ENCODE measurements around the gene OR2D3. TPM values are rescaled to one million over a fixed set of nuclear protein-coding genes. Genes with fewer than 3 reads are reported as not detected.
A peak's percentile ranks its signal among the peaks of the same experiment; 100 is the strongest.

Gene OR2D3
- total and polyA plus RNA-seq, 9 of the 15 experiments (the other 6 are each of a cell fraction or from before 2014, with no cell fraction given), result 0.42 TPM; not detected in 8

- TF ChIP-seq, protein P1, sequence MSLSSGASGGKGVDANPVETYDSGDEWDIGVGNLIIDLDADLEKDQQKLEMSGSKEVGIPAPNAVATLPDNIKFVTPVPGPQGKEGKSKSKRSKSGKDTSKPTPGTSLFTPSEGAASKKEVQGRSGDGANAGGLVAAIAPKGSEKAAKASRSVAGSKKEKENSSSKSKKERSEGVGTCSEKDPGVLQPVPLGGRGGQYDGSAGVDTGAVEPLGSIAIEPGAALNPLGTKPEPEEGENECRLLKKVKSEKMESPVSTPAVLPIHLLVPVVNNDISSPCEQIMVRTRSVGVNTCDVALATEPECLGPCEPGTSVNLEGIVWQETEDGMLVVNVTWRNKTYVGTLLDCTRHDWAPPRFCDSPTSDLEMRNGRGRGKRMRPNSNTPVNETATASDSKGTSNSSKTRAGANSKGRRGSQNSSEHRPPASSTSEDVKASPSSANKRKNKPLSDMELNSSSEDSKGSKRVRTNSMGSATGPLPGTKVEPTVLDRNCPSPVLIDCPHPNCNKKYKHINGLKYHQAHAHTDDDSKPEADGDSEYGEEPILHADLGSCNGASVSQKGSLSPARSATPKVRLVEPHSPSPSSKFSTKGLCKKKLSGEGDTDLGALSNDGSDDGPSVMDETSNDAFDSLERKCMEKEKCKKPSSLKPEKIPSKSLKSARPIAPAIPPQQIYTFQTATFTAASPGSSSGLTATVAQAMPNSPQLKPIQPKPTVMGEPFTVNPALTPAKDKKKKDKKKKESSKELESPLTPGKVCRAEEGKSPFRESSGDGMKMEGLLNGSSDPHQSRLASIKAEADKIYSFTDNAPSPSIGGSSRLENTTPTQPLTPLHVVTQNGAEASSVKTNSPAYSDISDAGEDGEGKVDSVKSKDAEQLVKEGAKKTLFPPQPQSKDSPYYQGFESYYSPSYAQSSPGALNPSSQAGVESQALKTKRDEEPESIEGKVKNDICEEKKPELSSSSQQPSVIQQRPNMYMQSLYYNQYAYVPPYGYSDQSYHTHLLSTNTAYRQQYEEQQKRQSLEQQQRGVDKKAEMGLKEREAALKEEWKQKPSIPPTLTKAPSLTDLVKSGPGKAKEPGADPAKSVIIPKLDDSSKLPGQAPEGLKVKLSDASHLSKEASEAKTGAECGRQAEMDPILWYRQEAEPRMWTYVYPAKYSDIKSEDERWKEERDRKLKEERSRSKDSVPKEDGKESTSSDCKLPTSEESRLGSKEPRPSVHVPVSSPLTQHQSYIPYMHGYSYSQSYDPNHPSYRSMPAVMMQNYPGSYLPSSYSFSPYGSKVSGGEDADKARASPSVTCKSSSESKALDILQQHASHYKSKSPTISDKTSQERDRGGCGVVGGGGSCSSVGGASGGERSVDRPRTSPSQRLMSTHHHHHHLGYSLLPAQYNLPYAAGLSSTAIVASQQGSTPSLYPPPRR (CRISPR knock-in tag; IDR thresholded peaks at IDR 0.05; ENCODE audit: borderline replicate concordance), result no peak
- TF ChIP-seq, protein P2, sequence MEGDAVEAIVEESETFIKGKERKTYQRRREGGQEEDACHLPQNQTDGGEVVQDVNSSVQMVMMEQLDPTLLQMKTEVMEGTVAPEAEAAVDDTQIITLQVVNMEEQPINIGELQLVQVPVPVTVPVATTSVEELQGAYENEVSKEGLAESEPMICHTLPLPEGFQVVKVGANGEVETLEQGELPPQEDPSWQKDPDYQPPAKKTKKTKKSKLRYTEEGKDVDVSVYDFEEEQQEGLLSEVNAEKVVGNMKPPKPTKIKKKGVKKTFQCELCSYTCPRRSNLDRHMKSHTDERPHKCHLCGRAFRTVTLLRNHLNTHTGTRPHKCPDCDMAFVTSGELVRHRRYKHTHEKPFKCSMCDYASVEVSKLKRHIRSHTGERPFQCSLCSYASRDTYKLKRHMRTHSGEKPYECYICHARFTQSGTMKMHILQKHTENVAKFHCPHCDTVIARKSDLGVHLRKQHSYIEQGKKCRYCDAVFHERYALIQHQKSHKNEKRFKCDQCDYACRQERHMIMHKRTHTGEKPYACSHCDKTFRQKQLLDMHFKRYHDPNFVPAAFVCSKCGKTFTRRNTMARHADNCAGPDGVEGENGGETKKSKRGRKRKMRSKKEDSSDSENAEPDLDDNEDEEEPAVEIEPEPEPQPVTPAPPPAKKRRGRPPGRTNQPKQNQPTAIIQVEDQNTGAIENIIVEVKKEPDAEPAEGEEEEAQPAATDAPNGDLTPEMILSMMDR (IDR thresholded peaks at IDR 0.05 in 2 of 3, conservative IDR thresholded peaks at IDR 0.05 in 1 of 3; ENCODE audit: insufficient read depth in 2 of 3, low read depth in 1 of 3, low read length in 3 of 3), result no peak
- no peak for TF ChIP-seq PCBP2 (IDR thresholded peaks at IDR 0.05; ENCODE audit: low read depth, low read length, poor library complexity, severe bottlenecking)
- peak; percentile 48; the same call in 1 of the 2 replicates for TF ChIP-seq LARP7 (IDR thresholded peaks at IDR 0.05)
- TF ChIP-seq HDGF (IDR thresholded peaks at IDR 0.05), result peak; percentile 55
- TF ChIP-seq ARNT (IDR thresholded peaks at IDR 0.05), result peak in 1 of 2 experiments; percentile 73; a peak in 1 of 4 replicates
- no peak for TF ChIP-seq UBTF (IDR thresholded peaks at IDR 0.05; ENCODE audit: borderline replicate concordance in 1 of 2, low read depth in 2 of 2, low read length in 2 of 2)
- TF ChIP-seq WHSC1 (IDR thresholded peaks at IDR 0.05; ENCODE audit: low read length), result no peak
- TF ChIP-seq, protein P3, sequence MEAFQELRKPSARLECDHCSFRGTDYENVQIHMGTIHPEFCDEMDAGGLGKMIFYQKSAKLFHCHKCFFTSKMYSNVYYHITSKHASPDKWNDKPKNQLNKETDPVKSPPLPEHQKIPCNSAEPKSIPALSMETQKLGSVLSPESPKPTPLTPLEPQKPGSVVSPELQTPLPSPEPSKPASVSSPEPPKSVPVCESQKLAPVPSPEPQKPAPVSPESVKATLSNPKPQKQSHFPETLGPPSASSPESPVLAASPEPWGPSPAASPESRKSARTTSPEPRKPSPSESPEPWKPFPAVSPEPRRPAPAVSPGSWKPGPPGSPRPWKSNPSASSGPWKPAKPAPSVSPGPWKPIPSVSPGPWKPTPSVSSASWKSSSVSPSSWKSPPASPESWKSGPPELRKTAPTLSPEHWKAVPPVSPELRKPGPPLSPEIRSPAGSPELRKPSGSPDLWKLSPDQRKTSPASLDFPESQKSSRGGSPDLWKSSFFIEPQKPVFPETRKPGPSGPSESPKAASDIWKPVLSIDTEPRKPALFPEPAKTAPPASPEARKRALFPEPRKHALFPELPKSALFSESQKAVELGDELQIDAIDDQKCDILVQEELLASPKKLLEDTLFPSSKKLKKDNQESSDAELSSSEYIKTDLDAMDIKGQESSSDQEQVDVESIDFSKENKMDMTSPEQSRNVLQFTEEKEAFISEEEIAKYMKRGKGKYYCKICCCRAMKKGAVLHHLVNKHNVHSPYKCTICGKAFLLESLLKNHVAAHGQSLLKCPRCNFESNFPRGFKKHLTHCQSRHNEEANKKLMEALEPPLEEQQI (IDR thresholded peaks at IDR 0.05), result peak; percentile 74; the same call in 1 of the 2 replicates
- no peak for TF ChIP-seq ETS2 (tag; IDR thresholded peaks at IDR 0.05; ENCODE audit: borderline replicate concordance, poor library complexity, severe bottlenecking)
- TF ChIP-seq JUND (IDR thresholded peaks at IDR 0.05; ENCODE audit: borderline replicate concordance, low read depth, low read length), result no peak
- TF ChIP-seq JUND (tag; IDR thresholded peaks at IDR 0.05; ENCODE audit: borderline replicate concordance, low read depth, low read length), result no peak
- TF ChIP-seq BHLHE40 (IDR thresholded peaks at IDR 0.05; ENCODE audit: low read length), result no peak
Observed at GRCh38 chr11:6925636-6926207, 4.9 kb downstream of the OR2D3 start (continued).
